RWPE2 (cell line): ENCODE results near the gene HS3ST3A1.

Experiments
- ATAC-seq: fragments of 200-7000 bp; cut with Tn5 transposase; 3 replicates; pipeline ENCODE4 v1.9.1; 2021; ENCODE audit warnings: low read depth
- DNase-seq: peaks from one replicate; pipeline ENCODE4 v3.0.0-alpha.2; 2020; ENCODE audit warnings: low spot score
- H3K27ac ChIP-seq: fragments of 450-650 bp; 2 replicates; pipeline ENCODE4 v1.5.1; 2017; ENCODE audit warnings: mild to moderate bottlenecking; ENCODE audit not compliant: poor library complexity, severe bottlenecking
- H3K27me3 ChIP-seq: fragments of 250-450 bp; sonication (Bioruptor Pico); 2 replicates; pipeline ENCODE4 v1.5.1; 2021; ENCODE audit warnings: mild to moderate bottlenecking, moderate library complexity; ENCODE audit not compliant: insufficient read depth, poor library complexity, severe bottlenecking
- H3K36me3 ChIP-seq: fragments of 250-450 bp; sonication (Bioruptor Pico); 2 replicates; pipeline ENCODE4 v1.5.1; 2020; ENCODE audit warnings: low read depth, mild to moderate bottlenecking, moderate library complexity
- H3K4me1 ChIP-seq: fragments of 250-450 bp; sonication (Bioruptor Pico); 2 replicates; pipeline ENCODE4 v1.5.1; 2021; ENCODE audit warnings: mild to moderate bottlenecking, moderate library complexity; ENCODE audit not compliant: insufficient read depth, poor library complexity, severe bottlenecking
- H3K4me3 ChIP-seq: fragments of 250-450 bp; sonication (Bioruptor Pico); 2 replicates; pipeline ENCODE4 v1.5.1; 2021; ENCODE audit warnings: mild to moderate bottlenecking, moderate library complexity; ENCODE audit not compliant: severe bottlenecking
- H3K9me3 ChIP-seq: fragments of 250-450 bp; sonication (Bioruptor Pico); 2 replicates; pipeline ENCODE4 v1.5.1; 2021; ENCODE audit warnings: mild to moderate bottlenecking, moderate library complexity; ENCODE audit not compliant: severe bottlenecking
- CTCF ChIP-seq: fragments of 450-650 bp; IDR thresholded peaks from one replicate; pipeline ENCODE4 v1.5.1; 2017; ENCODE audit warnings: mild to moderate bottlenecking, moderate library complexity; ENCODE audit not compliant: poor library complexity, severe bottlenecking

HS3ST3A1 gene

GRCh38 chr17:13581925-13582324 is 19.8 kb downstream of the HS3ST3A1 start:
- no peaks in the 10 kb centered on the region for H3K27me3 ChIP-seq
- H3K36me3 ChIP-seq = no peaks in the 10 kb centered on the region; the same call in 1 of the 2 replicates
- DNase-seq = no peak
- no peaks in the 10 kb centered on the region for H3K9me3 ChIP-seq
- peaks cover 22% of the 10 kb centered on the region for H3K4me1 ChIP-seq
- no peak for TF ChIP-seq CTCF
- ATAC-seq = no peak
- no peak overlapping the region for H3K4me3 ChIP-seq
- H3K27ac ChIP-seq = peak overlapping the region; percentile 33

DNA sequence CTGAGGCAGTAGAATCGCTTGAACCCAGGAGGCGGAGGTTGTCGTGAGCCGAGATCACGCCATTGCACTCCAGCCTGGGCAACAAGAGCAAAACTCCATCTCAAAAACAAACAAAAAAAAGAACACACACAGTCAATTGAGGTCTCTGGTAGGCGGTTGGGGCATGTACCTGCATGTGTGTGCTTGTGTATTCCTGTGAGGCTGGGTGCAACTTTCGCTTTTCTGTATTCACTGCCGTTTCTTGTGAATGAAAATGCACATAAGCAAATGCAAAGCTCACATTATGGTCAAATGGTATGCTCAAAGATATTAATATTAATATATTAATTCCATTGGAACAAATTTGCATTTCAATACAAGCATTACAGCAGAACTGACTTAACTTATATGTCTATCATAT is 20.9 kb downstream of the HS3ST3A1 start:
- Histone ChIP-seq H3K4me3 (no peak overlapping the region), H3K27me3 (no peaks in the 10 kb centered on the region), H3K27ac (no peak overlapping the region), H3K9me3 (no peaks in the 10 kb centered on the region), H3K4me1 (peaks cover 22% of the 10 kb centered on the region), H3K36me3 (no peaks in the 10 kb centered on the region; the same call in 1 of the 2 replicates)
- TF ChIP-seq CTCF = no peak
- DNase-seq (no peak), ATAC-seq (no peak)

DNA sequence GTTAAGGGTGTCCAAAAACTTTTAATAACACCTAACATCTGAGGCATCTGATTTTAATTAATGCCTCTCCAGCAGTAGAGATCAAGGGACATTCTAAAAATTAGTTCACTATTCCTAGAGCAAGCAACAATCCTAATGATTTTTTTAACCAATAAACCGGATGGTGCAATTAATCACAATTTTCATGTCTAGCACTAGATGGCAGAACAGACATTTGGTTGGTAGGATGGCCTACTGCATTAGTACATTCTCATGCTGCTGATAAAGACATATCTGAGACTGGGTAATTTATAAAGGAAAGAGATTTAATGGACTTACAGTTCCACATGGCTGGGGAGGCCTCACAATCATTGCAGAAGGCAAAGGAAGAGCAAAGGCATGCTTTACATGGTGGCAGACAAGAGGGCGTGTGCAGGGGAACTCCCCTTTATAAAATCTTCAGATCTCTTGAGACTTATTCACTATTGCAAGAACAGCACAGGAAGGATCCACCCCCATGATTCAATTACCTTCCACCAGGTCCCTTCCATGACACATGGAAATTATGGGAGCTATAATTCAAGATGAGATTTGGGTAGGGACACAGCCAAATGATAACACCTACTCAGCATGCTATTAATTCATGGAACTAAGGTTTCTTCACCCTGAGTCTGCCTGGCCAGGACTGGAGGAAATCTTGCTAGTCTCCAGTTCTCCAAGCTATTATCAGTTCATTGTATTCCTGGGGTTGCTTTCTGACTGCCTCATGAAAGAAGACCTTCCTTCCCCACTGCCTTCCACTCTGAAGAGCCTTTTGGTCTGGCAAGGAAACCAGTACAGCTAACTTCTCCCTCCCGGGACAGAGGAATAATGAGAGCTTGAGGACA is 24.8 kb downstream of the HS3ST3A1 start:
- DNase-seq (no peak), ATAC-seq (no peak)
- Histone ChIP-seq H3K9me3 (no peaks in the 10 kb centered on the region), H3K27ac (no peak overlapping the region), H3K4me1 (peaks cover 2% of the 10 kb centered on the region), H3K27me3 (no peaks in the 10 kb centered on the region), H3K36me3 (no peaks in the 10 kb centered on the region; the same call in 1 of the 2 replicates), H3K4me3 (no peak overlapping the region)
- no peak for TF ChIP-seq CTCF

GRCh38 chr17:13575922-13576419 is 25.8 kb downstream of the HS3ST3A1 start:
- Histone ChIP-seq H3K4me1 (no peaks in the 10 kb centered on the region), H3K27ac (no peak overlapping the region), H3K36me3 (no peaks in the 10 kb centered on the region; the same call in 1 of the 2 replicates), H3K9me3 (no peaks in the 10 kb centered on the region), H3K4me3 (no peak overlapping the region), H3K27me3 (no peaks in the 10 kb centered on the region)
- DNase-seq (no peak), ATAC-seq (no peak)
- no peak for TF ChIP-seq CTCF

- H3K4me1 ChIP-seq = no peaks in the 10 kb centered on the region
- H3K9me3 ChIP-seq = no peaks in the 10 kb centered on the region
- H3K27ac ChIP-seq = no peak overlapping the region
- no peak for TF ChIP-seq CTCF
- H3K36me3 ChIP-seq = no peaks in the 10 kb centered on the region; the same call in 1 of the 2 replicates
- H3K4me3 ChIP-seq = no peak overlapping the region
- DNase-seq (no peak), ATAC-seq (no peak)
- H3K27me3 ChIP-seq = no peaks in the 10 kb centered on the region
These were observed 26.3 kb downstream of the HS3ST3A1 start for GRCh38 chr17:13575466-13575865.
